HepG2 (cell line): Measurements from ENCODE around the gene ABCC5. TPM values are rescaled to one million over a fixed set of nuclear protein-coding genes. Genes with fewer than 3 reads are reported as not detected.
A peak's percentile ranks its signal among the peaks of the same experiment; 100 is the strongest.

Experiments used
- BHLHE40 ChIP-seq: IDR thresholded peaks from 2 replicates; pipeline ENCODE4 v1.6.1; 2011; ENCODE audit warnings: low read length, improper control_type of control experiment
- DMAP1 ChIP-seq: IDR thresholded peaks from 2 replicates; pipeline ENCODE4 v1.6.1; 2016
- FOXA1 ChIP-seq, 2 experiments: fragments of 450-650 bp in 1 of 2; sonication (generic) in 1 of 2; formaldehyde crosslinking in 1 of 2; IDR thresholded peaks; 2 replicates each; pipeline versions ENCODE4 v1.4.0 to v1.6.1; 2016 to 2020; ENCODE audit warnings: missing genetic modification reagents in 1 of 2
- HNRNPH1 ChIP-seq: fragments of 200-400 bp; formaldehyde crosslinking; optimal IDR thresholded peaks from 2 replicates; pipeline ENCODE3; 2017; ENCODE audit warnings: mild to moderate bottlenecking, low read depth, low read length
- HNRNPK ChIP-seq: fragments of 200-400 bp; formaldehyde crosslinking; IDR thresholded peaks from 2 replicates; pipeline ENCODE4 v1.6.1; 2018; ENCODE audit warnings: low read length, low read depth, moderate library complexity, mild to moderate bottlenecking; ENCODE audit not compliant: poor library complexity, severe bottlenecking
- HNRNPL ChIP-seq: fragments of 200-400 bp; formaldehyde crosslinking; IDR thresholded peaks from 2 replicates; pipeline ENCODE4 v1.6.1; 2017; ENCODE audit warnings: mild to moderate bottlenecking, low read depth, low read length
- KDM5B ChIP-seq: sonication (generic); formaldehyde crosslinking; IDR thresholded peaks from 2 replicates; pipeline ENCODE4 v1.4.0; 2020; ENCODE audit warnings: missing genetic modification reagents, mild to moderate bottlenecking, borderline replicate concordance
- KMT2A ChIP-seq: sonication (generic); formaldehyde crosslinking; IDR thresholded peaks from 2 replicates; pipeline ENCODE4 v1.4.0; 2020; ENCODE audit warnings: missing genetic modification reagents
- MBD4 ChIP-seq: IDR thresholded peaks from 2 replicates; pipeline ENCODE4 v1.6.1; 2012; ENCODE audit warnings: low read length, inconsistent platforms, borderline replicate concordance
- PCBP2 ChIP-seq: fragments of 200-400 bp; formaldehyde crosslinking; optimal IDR thresholded peaks from 2 replicates; pipeline ENCODE3; 2018; ENCODE audit warnings: low read length, low read depth; ENCODE audit not compliant: poor library complexity, severe bottlenecking
- PRDM10 ChIP-seq: sonication (generic); formaldehyde crosslinking; IDR thresholded peaks from 2 replicates; pipeline ENCODE4 v1.4.0; 2020; ENCODE audit warnings: low read depth, missing genetic modification reagents
- RAD21 ChIP-seq: fragments of 450-650 bp; formaldehyde crosslinking; IDR thresholded peaks from 2 replicates; pipeline ENCODE4 v1.5.0; 2020; ENCODE audit warnings: mild to moderate bottlenecking
- RFX3 ChIP-seq: IDR thresholded peaks from 2 replicates; pipeline ENCODE4 v1.6.1; 2016; ENCODE audit warnings: missing biosample characterization, missing genetic modification reagents
- SRF ChIP-seq: IDR thresholded peaks from 2 replicates; pipeline ENCODE4 v1.6.1; 2011; ENCODE audit warnings: mild to moderate bottlenecking, low read depth, low read length, moderate library complexity
- SRY ChIP-seq: sonication (generic); formaldehyde crosslinking; IDR thresholded peaks from 2 replicates; pipeline ENCODE4 v1.8.0; 2022; ENCODE audit warnings: mild to moderate bottlenecking, missing genetic modification reagents
- TARDBP ChIP-seq: sonication (generic); formaldehyde crosslinking; IDR thresholded peaks from 2 replicates; pipeline ENCODE4 v1.8.0; 2022; ENCODE audit warnings: mild to moderate bottlenecking, missing genetic modification reagents
- ZNF30 ChIP-seq: sonication (generic); formaldehyde crosslinking; IDR thresholded peaks from 2 replicates; pipeline ENCODE4 v1.5.0; 2020; ENCODE audit warnings: mild to moderate bottlenecking, missing genetic modification reagents
- ZNF326 ChIP-seq: sonication (generic); formaldehyde crosslinking; IDR thresholded peaks from 2 replicates; pipeline ENCODE4 v1.4.0; 2020; ENCODE audit warnings: missing genetic modification reagents, borderline replicate concordance
- ZNF609 ChIP-seq: sonication (generic); formaldehyde crosslinking; IDR thresholded peaks from 2 replicates; pipeline ENCODE4 v1.4.0; 2020; ENCODE audit warnings: mild to moderate bottlenecking, missing genetic modification reagents, borderline replicate concordance
- ZNF772 ChIP-seq: sonication (generic); formaldehyde crosslinking; IDR thresholded peaks from 2 replicates; pipeline ENCODE4 v1.5.0; 2020; ENCODE audit warnings: mild to moderate bottlenecking, missing genetic modification reagents
- polyA plus RNA-seq, 8 experiments: library from polyadenylated mRNA; depleted of rRNA in 3 of 8; stranded (reverse) in 7 of 8; unstranded in 1 of 8; fragments of >200 nt; fragmentation: Illumina TruSeq in 4 of 8; extraction: Trizol in 4 of 8; gene quantifications; 2 replicates each; pipeline versions ENCODE4 v1.2.1 to v1.2.3, GENCODE V29; 2011 to 2016; ENCODE audit warnings: low read depth in 4 of 8, missing spikeins in 1 of 8, mixed read lengths in 1 of 8; ENCODE audit not compliant: insufficient read depth in 1 of 8
- total RNA-seq, 5 experiments: library from RNA; depleted of rRNA; stranded (reverse); fragments of >200 nt; fragmentation: Illumina TruSeq; extraction: Trizol; gene quantifications; 2 replicates each; pipeline ENCODE4 v1.2.3, GENCODE V29; 2016; ENCODE audit warnings: low read depth in 1 of 5
- TF ChIP-seq, protein P1 (sequence below): IDR thresholded peaks from 2 replicates; pipeline ENCODE4 v1.6.1; 2016; ENCODE audit warnings: control low read depth

Gene ABCC5
- total and polyA plus RNA-seq, 2 of the 13 experiments (the other 11 are each of a cell fraction or from before 2014, with no cell fraction given), result 12.5 to 12.7 TPM

GRCh38 chr3:184016811-184017671 lies 643 bp downstream of the ABCC5 start (continued):
- TF ChIP-seq, protein P1, sequence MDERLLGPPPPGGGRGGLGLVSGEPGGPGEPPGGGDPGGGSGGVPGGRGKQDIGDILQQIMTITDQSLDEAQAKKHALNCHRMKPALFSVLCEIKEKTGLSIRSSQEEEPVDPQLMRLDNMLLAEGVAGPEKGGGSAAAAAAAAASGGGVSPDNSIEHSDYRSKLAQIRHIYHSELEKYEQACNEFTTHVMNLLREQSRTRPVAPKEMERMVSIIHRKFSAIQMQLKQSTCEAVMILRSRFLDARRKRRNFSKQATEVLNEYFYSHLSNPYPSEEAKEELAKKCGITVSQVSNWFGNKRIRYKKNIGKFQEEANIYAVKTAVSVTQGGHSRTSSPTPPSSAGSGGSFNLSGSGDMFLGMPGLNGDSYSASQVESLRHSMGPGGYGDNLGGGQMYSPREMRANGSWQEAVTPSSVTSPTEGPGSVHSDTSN (CRISPR knock-in tag), result no peak
- TF ChIP-seq ZNF772 (CRISPR knock-in tag) (no peak), ZNF30 (CRISPR knock-in tag) (no peak), ZNF609 (CRISPR knock-in tag) (no peak), SRF (no peak), PCBP2 (no peak), BHLHE40 (no peak), KDM5B (CRISPR knock-in tag) (no peak), MBD4 (no peak), ZNF326 (CRISPR knock-in tag) (no peak), KMT2A (no peak), TARDBP (CRISPR knock-in tag) (no peak), FOXA1 (IDR thresholded peaks at IDR 0.05) (no peak), FOXA1 (CRISPR knock-in tag; IDR thresholded peaks at IDR 0.05) (no peak), PRDM10 (CRISPR knock-in tag) (no peak), RAD21 (peak; percentile 96), DMAP1 (CRISPR knock-in tag) (no peak), SRY (CRISPR knock-in tag) (no peak), RFX3 (CRISPR knock-in tag) (no peak), HNRNPL (no peak), HNRNPK (no peak), HNRNPH1 (no peak)
